GM10847 (cell line): ENCODE data around the gene GRWD1.

ENCODE experiments used
- POLR2A ChIP-seq: IDR thresholded peaks from 2 replicates; pipeline ENCODE4 v1.6.1; 2011; ENCODE audit not compliant: insufficient read length; ENCODE audit errors: extremely low read depth

GRWD1 gene

GRCh38 chr19:48415806-48416221 lies 30.0 kb upstream of the GRWD1 start:
- no peak for TF ChIP-seq POLR2A

GRCh38 chr19:48417421-48417820 lies 28.4 kb upstream of the GRWD1 start:
- no peak for TF ChIP-seq POLR2A

GRCh38 chr19:48418317-48419064 lies 27.3 kb upstream of the GRWD1 start:
- TF ChIP-seq POLR2A, result no peak

- TF ChIP-seq POLR2A, result no peak
Measured at GRCh38 chr19:48419158-48419920, 26.4 kb upstream of the GRWD1 start.

GRCh38 chr19:48421548-48421947 lies 24.2 kb upstream of the GRWD1 start:
- no peak for TF ChIP-seq POLR2A

GRCh38 chr19:48424694-48425219 lies 21.0 kb upstream of the GRWD1 start:
- no peak for TF ChIP-seq POLR2A

- TF ChIP-seq POLR2A, result no peak
Measured at GRCh38 chr19:48428670-48429069, 17.1 kb upstream of the GRWD1 start.

- no peak for TF ChIP-seq POLR2A
Measured at GRCh38 chr19:48433337-48433736, 12.4 kb upstream of the GRWD1 start.

GRCh38 chr19:48436586-48436985 lies 9.2 kb upstream of the GRWD1 start:
- no peak for TF ChIP-seq POLR2A

- no peak for TF ChIP-seq POLR2A
Measured at GRCh38 chr19:48441360-48442050, 4.3 kb upstream of the GRWD1 start.

- no peak for TF ChIP-seq POLR2A
Measured at GRCh38 chr19:48442116-48443035, 3.4 kb upstream of the GRWD1 start.

- TF ChIP-seq POLR2A, result no peak
Measured at GRCh38 chr19:48443256-48443655, 2.5 kb upstream of the GRWD1 start.

- no peak for TF ChIP-seq POLR2A
Measured at GRCh38 chr19:48443731-48444128, 2.1 kb upstream of the GRWD1 start.

GRCh38 chr19:48444129-48444935 lies 1.5 kb upstream of the GRWD1 start:
- no peak for TF ChIP-seq POLR2A

GRCh38 chr19:48444936-48445200 lies 915 bp upstream of the GRWD1 start:
- TF ChIP-seq POLR2A, result no peak

- TF ChIP-seq POLR2A, result no peak
Measured at GRCh38 chr19:48445256-48445605, 552 bp upstream of the GRWD1 start.
